NCI-H446 (cell line): ENCODE measurements around the gene BMAL1.
"Not testable (repeated sequence)": the region's sequence is repeated elsewhere in the genome, so short reads cannot be mapped to it uniquely, and the experiment has no call there.

ENCODE experiments used
- DNase-seq, 2 experiments: peaks; one replicate each; lab custom pipeline; 2025; lab: John Stamatoyannopoulos, UW

The BMAL1 gene

GRCh38 chr11:13277768-13278608, at the start of gene BMAL1:
BMAL1 (plus strand) TSS chr11:13277790; CDS start chr11:13354309, 76,519 bp downstream.
- DNase-seq = peak in 1 of 2 experiments; percentile 15

DNA sequence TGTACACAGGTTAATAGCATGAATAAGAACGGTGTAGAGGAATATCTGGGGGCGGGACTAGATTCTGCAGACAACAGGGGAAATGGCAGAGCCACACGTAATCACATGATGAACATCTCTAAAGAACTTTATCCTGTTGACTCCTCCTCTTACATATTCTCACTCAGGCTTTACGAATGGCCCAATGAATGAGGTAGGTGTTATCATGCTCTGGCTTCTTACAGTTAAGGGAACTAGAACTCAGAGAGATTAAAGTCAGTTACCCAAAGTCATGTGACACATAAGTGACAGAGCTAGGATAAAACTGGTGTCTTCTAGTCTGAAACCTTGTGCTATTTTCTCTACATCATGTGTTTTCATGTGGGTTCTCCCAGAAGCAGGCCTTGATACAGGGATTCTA, 49.0 kb upstream of the BMAL1 start:
- DNase-seq = no peak

- DNase-seq = no peak
These were observed 48.5 kb upstream of the BMAL1 start for GRCh38 chr11:13229136-13229535.

DNA sequence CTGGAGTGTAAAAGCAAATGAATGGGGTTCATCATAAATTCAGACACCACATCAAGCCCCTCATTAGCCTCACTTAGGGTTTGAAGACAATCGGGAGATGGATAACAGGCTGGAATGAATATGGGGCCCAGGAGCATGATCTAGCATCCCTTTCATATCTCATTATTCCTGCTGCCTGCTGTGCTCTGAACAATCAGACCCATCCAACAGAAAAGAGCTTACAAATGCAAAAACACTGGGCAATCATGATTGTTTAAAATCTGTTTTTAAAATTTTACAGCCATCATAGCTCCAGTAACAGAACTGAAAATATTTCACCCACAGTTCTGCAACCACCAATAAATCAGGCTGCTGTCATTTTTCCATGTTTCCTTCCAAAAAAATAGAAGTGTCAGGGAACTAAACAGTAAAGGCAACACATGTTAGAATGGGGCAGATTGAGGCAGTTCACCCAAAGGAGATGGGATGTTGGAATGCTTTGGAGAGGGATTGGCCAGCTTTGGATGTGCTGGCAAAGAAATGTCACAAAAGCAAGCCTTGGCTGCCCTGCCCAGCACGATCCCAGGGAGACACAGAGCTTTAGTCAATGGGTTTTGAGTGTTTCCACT, 47.8 kb upstream of the BMAL1 start:
- no peak for DNase-seq

DNA sequence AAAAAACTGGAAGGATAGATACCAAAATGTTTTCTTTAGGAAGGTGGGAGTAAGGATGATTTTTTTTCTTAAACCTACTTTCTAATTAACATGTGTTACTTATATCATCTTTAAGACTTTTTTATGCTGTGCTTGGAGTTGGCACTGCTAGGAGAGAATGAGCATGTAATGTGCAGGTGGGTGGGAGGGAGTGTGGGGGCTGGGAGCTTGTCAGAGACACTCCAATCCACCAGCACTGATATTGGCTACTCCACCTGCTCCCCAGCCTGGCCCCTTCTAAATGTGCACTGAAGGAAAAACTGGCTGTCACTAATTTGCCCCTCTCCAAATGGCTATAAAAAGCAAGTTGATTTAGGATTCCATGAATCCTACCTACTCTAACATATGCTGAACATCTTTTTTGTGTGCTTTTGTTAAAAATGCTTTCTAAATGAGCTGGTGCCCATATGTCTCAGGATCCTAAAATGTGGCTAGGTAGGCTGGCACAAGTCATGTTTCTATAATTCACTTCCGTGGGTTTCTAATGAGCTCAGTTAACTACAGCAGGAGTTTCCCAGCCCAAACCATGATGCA, 44.3 kb upstream of the BMAL1 start:
- no peak for DNase-seq

- DNase-seq = no peak
These were observed 41.7 kb upstream of the BMAL1 start for GRCh38 chr11:13235895-13236294.

GRCh38 chr11:13236626-13237025, 41.0 kb upstream of the BMAL1 start:
- DNase-seq = no peak

DNA sequence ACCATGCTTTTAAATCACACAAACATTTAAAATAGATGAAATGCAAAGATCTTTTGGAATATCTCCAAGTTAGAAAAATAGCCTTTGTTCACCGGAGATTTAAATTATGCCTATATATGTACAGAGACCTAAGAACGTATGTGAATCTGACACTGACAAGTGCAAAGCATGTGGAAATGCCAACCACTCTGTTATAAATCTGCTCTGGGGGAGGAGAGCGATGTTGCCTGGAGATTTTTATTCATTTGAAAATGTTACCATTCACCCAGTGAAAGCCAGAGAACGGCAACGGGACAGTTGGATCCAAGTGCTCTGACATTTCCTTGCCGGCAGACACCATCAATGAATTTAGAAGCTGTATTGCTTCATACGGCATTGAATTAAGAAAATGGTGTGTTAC, 39.8 kb upstream of the BMAL1 start:
- no peak for DNase-seq

- peak in 1 of 2 experiments; percentile 41 for DNase-seq
These were observed 38.6 kb upstream of the BMAL1 start for GRCh38 chr11:13238879-13239514.

GRCh38 chr11:13242564-13242963, 35.0 kb upstream of the BMAL1 start:
- no peak for DNase-seq

- no peak for DNase-seq
These were observed 29.8 kb upstream of the BMAL1 start for GRCh38 chr11:13247606-13248296.

- DNase-seq = no peak
These were observed 28.4 kb upstream of the BMAL1 start for GRCh38 chr11:13249177-13249576.

DNA sequence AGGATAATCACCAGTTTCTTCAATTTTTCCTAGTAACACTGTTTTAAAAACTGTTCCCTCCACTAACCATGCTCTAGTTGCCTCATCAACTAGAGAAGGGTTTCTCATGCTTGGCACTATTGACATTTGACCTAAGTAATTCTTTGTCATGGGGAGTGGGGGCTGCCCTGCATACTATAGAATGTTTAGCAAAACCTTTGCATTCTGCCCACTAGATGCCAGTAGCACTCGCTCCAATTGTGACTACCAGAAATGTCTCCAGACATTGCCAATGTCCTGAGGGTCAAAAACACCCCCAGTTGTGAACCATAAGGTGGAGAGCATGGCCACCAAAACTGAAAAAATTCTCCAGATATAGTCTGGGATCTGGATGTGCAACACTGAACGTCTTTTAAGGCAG, 27.6 kb upstream of the BMAL1 start:
- no peak for DNase-seq

GRCh38 chr11:13251966-13252365, 25.6 kb upstream of the BMAL1 start:
- no peak for DNase-seq

DNA sequence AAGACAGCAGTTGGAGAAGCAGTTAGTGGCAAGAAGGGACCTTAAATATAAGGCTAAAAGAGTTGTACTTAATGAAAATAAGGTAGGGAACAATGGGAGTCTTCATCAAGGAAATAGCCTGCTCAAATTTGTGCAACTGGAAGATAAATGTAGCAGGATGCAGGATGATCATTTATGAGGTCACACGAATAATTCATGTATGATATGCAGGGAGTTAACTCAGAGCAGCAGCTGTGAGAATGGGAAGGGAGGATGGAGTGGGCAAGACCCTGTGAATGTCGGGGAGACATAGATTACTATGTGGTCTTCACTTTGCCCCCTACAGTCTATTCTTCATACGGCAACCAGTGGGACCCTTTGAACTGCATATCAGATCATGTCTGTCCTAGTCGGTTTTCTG, 25.2 kb upstream of the BMAL1 start:
- no peak for DNase-seq

- no peak for DNase-seq
These were observed 21.4 kb upstream of the BMAL1 start for GRCh38 chr11:13256216-13256615.

DNA sequence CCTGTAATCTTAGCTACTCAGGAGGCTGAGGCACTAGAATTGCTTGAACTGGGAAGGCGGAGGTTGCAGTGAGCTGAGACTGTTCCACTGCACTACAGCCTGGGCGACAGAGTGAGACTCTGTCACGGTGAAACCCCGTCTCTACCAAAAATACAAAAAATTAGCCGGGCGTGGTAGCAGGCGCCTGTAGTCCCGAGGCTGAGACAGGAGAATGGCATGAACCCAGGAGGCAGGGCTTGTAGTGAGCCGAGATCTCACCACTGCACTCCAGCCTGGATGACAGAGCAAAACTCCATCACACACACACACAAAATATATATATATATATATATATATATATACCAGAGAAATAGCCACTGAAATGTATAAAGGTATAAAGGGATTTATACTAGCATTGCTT, 19.5 kb upstream of the BMAL1 start:
- DNase-seq = not testable (repeated sequence)

- DNase-seq = no peak
These were observed 18.7 kb upstream of the BMAL1 start for GRCh38 chr11:13258855-13259254.

DNA sequence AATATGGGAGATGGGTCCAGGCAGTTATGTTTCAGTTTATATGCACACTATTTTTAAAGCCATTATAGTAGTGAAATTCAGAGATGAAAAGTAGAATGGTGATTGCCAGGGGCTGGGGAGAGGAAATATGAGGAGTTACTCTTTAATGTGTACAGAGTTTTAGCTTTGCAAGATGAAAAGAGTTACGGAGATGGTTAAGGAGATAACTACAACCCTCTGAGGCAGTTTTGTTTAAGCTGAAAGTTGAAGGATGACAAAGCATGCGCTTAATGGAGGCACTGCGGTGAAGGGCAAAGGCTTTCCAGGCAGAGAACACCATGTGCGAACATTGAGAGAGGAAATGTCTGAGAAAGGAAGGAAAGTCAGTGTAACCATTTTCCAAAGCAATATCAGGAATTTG, 18.2 kb upstream of the BMAL1 start:
- DNase-seq = no peak

DNA sequence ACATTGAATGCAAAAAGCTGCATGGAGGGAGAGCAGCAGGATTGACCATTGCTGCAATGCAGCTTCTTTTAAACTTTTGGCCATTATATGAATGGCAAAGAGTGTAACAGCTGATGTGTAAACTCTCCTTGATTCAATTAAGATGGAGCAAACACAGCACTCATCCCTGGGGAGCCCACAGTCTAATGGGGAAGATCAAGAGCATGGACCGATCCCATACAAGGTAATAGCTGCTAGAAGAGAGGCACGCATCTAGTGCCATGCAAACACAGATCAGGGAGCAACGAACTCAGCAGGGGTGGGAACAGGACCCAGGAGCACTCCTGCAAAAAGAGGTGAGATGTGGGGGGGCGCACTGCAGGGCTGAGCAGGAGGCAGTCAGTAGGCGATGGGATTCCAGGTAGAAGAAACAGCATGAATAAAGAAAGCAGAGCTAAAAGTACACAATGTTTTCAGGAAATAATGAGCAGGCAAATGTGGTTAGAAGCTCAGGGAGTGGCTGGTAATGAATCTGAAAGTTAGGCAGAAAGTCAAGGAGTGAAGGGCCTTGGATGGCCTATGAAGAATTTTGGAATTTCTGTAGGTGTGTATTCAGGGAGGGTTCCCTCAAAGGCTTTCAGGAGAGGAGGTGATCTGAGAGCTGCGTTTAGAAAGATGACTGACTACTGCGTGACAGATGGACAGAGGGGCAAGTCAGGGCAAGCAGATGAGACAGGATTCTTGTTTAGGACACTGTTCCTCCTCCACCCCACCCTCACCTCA, 17.2 kb upstream of the BMAL1 start:
- no peak for DNase-seq

DNA sequence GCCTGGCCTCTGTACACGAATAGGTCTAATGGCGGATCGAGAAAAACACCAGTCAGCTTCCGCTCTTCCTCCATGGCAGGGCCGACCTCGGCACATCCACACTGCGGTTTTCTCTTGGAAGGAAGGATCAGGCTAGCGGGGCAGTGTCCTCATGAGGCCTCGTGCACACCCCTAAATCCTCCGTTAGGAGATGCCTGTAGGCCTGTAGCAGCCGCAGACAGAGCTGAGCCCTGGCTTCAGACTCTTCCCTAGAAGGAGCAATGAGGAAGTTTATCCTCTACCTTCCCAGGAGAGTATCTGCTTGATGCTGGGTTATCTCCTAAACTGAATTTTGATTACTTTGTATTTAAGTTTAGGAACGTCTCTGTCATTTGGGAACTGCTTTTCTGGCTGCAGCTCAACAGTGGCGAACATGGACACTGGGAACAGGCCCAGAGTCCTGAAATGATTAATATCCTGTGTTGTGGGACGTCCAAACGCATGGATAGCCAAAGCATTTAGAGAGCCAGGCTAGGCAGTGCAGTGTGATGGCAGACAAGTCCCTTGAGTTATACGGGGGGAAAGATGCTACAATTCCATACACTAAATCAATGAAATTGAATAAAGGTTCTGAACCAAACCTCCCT, 16.5 kb upstream of the BMAL1 start:
- DNase-seq = no peak
